H1 (cell line): ENCODE measurements around the gene CDIPT. TPM values are rescaled to one million over a fixed set of nuclear protein-coding genes. Genes with fewer than 3 reads are reported as not detected.

Experiments
- CTCF ChIA-PET: fragments of 300-600 bp; sonication (Branson Sonifier 250); formaldehyde crosslinking; loops from one replicate; lab custom pipeline; 2021; ENCODE audit not compliant: partially characterized antibody; lab: Charles Lee
- POLR2A ChIA-PET: fragments of 300-600 bp; sonication (Branson Sonifier 250); formaldehyde crosslinking; loops from one replicate; lab custom pipeline; 2021; ENCODE audit warnings: inconsistent platforms; ENCODE audit not compliant: partially characterized antibody; lab: Charles Lee
- DNase-seq, 2 experiments: peaks; one replicate each; pipeline versions ENCODE4 v3.0.0 to v3.0.0-alpha.2; 2010 to 2022; ENCODE audit warnings: low spot score in 2 of 2, low read depth in 1 of 2, mixed read lengths in 1 of 2
- FAIRE-seq: peaks from 2 replicates; lab custom pipeline; 2011; peaks lifted over from hg19 to GRCh38; lab: Jason Lieb, UNC
- H2AFZ ChIP-seq: 2 replicates; pipeline ENCODE4 v1.8.1; 2012; ENCODE audit warnings: low read length, inconsistent platforms
- H2AK5ac ChIP-seq: 2 replicates; pipeline ENCODE4 v1.6.1; 2013; ENCODE audit warnings: low read depth, low read length
- H2BK120ac ChIP-seq: replicated peaks from 2 replicates; pipeline ENCODE3; 2013; ENCODE audit warnings: low read depth, low read length, inconsistent platforms
- H2BK12ac ChIP-seq: 2 replicates; pipeline ENCODE4 v1.6.1; 2013; ENCODE audit warnings: low read depth, low read length
- H2BK15ac ChIP-seq: 2 replicates; pipeline ENCODE4 v1.6.1; 2013; ENCODE audit warnings: low read length
- H2BK20ac ChIP-seq: 2 replicates; pipeline ENCODE4 v1.6.1; 2013; ENCODE audit warnings: low read length
- H2BK5ac ChIP-seq: 2 replicates; pipeline ENCODE4 v1.6.1; 2013; ENCODE audit warnings: low read depth, low read length
- H3K14ac ChIP-seq: 2 replicates; pipeline ENCODE4 v1.6.1; 2013; ENCODE audit warnings: inconsistent platforms; ENCODE audit not compliant: insufficient read length
- H3K18ac ChIP-seq: 2 replicates; pipeline ENCODE4 v1.6.1; 2013; ENCODE audit warnings: low read length; ENCODE audit errors: extremely low read depth
- H3K23ac ChIP-seq: 2 replicates; pipeline ENCODE4 v1.6.1; 2013; ENCODE audit warnings: inconsistent platforms; ENCODE audit not compliant: insufficient read length
- H3K23me2 ChIP-seq: 2 replicates; pipeline ENCODE4 v1.6.1; 2013; ENCODE audit warnings: low read depth, low read length
- H3K27ac ChIP-seq: 2 replicates; pipeline ENCODE4 v1.6.1; 2011; ENCODE audit warnings: low read depth, low read length, inconsistent platforms
- H3K27me3 ChIP-seq, 4 experiments: replicated peaks in 1 of 4; 1 replicate in 1 of 4; 2 replicates in 3 of 4; pipeline versions ENCODE4 v1.6.1 to v1.8.1; 2011 to 2013; ENCODE audit warnings: low read length in 3 of 4, mild to moderate bottlenecking in 3 of 4, inconsistent platforms in 2 of 4, mixed read lengths in 2 of 4, moderate library complexity in 1 of 4; ENCODE audit not compliant: control insufficient read depth in 3 of 4, insufficient read depth in 3 of 4; ENCODE audit errors: extremely low read depth in 1 of 4
- H3K36me3 ChIP-seq, 4 experiments: 2 replicates each; pipeline versions ENCODE4 v1.6.1 to v1.8.1; 2011 to 2013; ENCODE audit warnings: mild to moderate bottlenecking in 4 of 4, low read length in 3 of 4, moderate library complexity in 2 of 4, control low read depth in 1 of 4, inconsistent platforms in 1 of 4; ENCODE audit not compliant: insufficient read depth in 4 of 4, control insufficient read depth in 2 of 4
- H3K4ac ChIP-seq: replicated peaks from 2 replicates; pipeline ENCODE3; 2013; ENCODE audit warnings: low read length, low read depth, mixed read lengths, inconsistent platforms; ENCODE audit not compliant: insufficient read length
- H3K4me1 ChIP-seq, 4 experiments: replicated peaks in 1 of 4; 1 replicate in 1 of 4; 2 replicates in 3 of 4; pipeline versions ENCODE4 v1.6.1 to v1.8.1; 2011 to 2013; ENCODE audit warnings: low read length in 3 of 4, inconsistent platforms in 2 of 4, mixed read lengths in 1 of 4; ENCODE audit not compliant: insufficient read depth in 4 of 4, control insufficient read depth in 3 of 4
- H3K4me2 ChIP-seq, 2 experiments: 2 replicates each; pipeline versions ENCODE4 v1.6.1 to v1.8.1; 2011 to 2013; ENCODE audit warnings: low read depth in 2 of 2, low read length in 2 of 2, control low read depth in 1 of 2, inconsistent platforms in 1 of 2, mild to moderate bottlenecking in 1 of 2; ENCODE audit not compliant: insufficient read depth in 1 of 2
- H3K4me3 ChIP-seq, 4 experiments: fragments of 200-600, 300-600 bp in 1 of 4; sonication (generic), shearing (Covaris generic), sonication (Bioruptor Twin) in 1 of 4; 2 replicates each; pipeline versions ENCODE4 v1.5.1 to v1.8.1; 2011 to 2016; ENCODE audit warnings: low read length in 4 of 4, low read depth in 3 of 4, control low read depth in 2 of 4, inconsistent platforms in 2 of 4, mild to moderate bottlenecking in 2 of 4, mixed read lengths in 1 of 4, moderate library complexity in 1 of 4; ENCODE audit not compliant: insufficient read depth in 2 of 4; ENCODE audit errors: extremely low read depth in 1 of 4
- H3K56ac ChIP-seq: replicated peaks from 2 replicates; pipeline ENCODE3; 2013; ENCODE audit warnings: low read depth, mild to moderate bottlenecking, mixed read lengths, low read length, inconsistent platforms; ENCODE audit not compliant: insufficient read length
- H3K79me1 ChIP-seq: 2 replicates; pipeline ENCODE4 v1.6.1; 2013; ENCODE audit warnings: low read depth, low read length, control low read depth
- H3K79me2 ChIP-seq, 2 experiments: 2 replicates each; pipeline versions ENCODE4 v1.6.1 to v1.8.1; 2012 to 2013; ENCODE audit warnings: low read length in 2 of 2, mild to moderate bottlenecking in 2 of 2, inconsistent platforms in 1 of 2; ENCODE audit not compliant: insufficient read depth in 2 of 2, control insufficient read depth in 1 of 2
- H3K9ac ChIP-seq, 4 experiments: replicated peaks in 1 of 4; 1 replicate in 1 of 4; 2 replicates in 3 of 4; pipeline versions ENCODE4 v1.6.1 to v1.8.1; 2011 to 2013; ENCODE audit warnings: low read depth in 3 of 4, low read length in 3 of 4, control low read depth in 2 of 4, mild to moderate bottlenecking in 2 of 4, moderate library complexity in 2 of 4, inconsistent platforms in 1 of 4; ENCODE audit errors: extremely low read depth in 1 of 4
- H3K9me3 ChIP-seq, 2 experiments: 2 replicates each; pipeline versions ENCODE4 v1.6.1 to v1.8.1; 2012 to 2013; ENCODE audit warnings: mild to moderate bottlenecking in 2 of 2, moderate library complexity in 2 of 2, control low read depth in 1 of 2, inconsistent platforms in 1 of 2, low read depth in 1 of 2, low read length in 1 of 2, mixed read lengths in 1 of 2; ENCODE audit not compliant: insufficient read depth in 2 of 2
- H4K20me1 ChIP-seq, 2 experiments: replicated peaks in 1 of 2; 2 replicates each; pipeline versions ENCODE3 to v1.8.1; 2011 to 2013; ENCODE audit warnings: inconsistent platforms in 2 of 2, low read length in 2 of 2, mild to moderate bottlenecking in 1 of 2; ENCODE audit not compliant: insufficient read depth in 2 of 2, control insufficient read depth in 1 of 2
- H4K5ac ChIP-seq: 2 replicates; pipeline ENCODE4 v1.6.1; 2013; ENCODE audit warnings: low read length, low read depth, mixed read lengths, inconsistent platforms; ENCODE audit not compliant: insufficient read length
- H4K8ac ChIP-seq: 2 replicates; pipeline ENCODE4 v1.8.0; 2013; ENCODE audit warnings: mild to moderate bottlenecking, moderate library complexity, low read length, inconsistent platforms; ENCODE audit not compliant: insufficient read depth; ENCODE audit errors: extremely low read depth
- H4K91ac ChIP-seq: replicated peaks from 2 replicates; pipeline ENCODE3; 2013; ENCODE audit warnings: low read length, mixed read lengths, inconsistent platforms; ENCODE audit not compliant: insufficient read length
- JUND ChIP-seq: IDR thresholded peaks from 2 replicates; pipeline ENCODE4 v1.6.1; 2011; ENCODE audit warnings: mild to moderate bottlenecking, improper control_type of control experiment, low read length
- PHF8 ChIP-seq: fragments of 200-600 bp; sonication (generic); conservative IDR thresholded peaks from 2 replicates; pipeline ENCODE4 v1.7.1; 2012; ENCODE audit warnings: low read depth, mild to moderate bottlenecking, inconsistent platforms, low read length, moderate library complexity
- SIRT6 ChIP-seq: IDR thresholded peaks from one replicate; pipeline ENCODE4 v1.7.1; 2012; ENCODE audit warnings: low read length, inconsistent platforms
- SP2 ChIP-seq: IDR thresholded peaks from 2 replicates; pipeline ENCODE4 v1.6.1; 2012; ENCODE audit warnings: mild to moderate bottlenecking, low read length, inconsistent platforms
- WGBS, 2 experiments: shearing (Covaris generic) in 1 of 2; methylation state at CpG; one replicate each; pipeline versions ENCODE4 v1.1.6 to v1.1.7; 2013 to 2015; ENCODE audit warnings: low lambda C conversion rate in 2 of 2, mixed read lengths in 2 of 2, inconsistent platforms in 1 of 2, low coverage in 1 of 2, missing lambda C conversion rate in 1 of 2; ENCODE audit not compliant: insufficient replicate concordance in 2 of 2, insufficient coverage in 1 of 2, insufficient read length in 1 of 2; ENCODE audit errors: extremely low coverage in 1 of 2, missing lambda C conversion rate in 1 of 2; 5-methylcytosine and 5-hydroxymethylcytosine counted together
- polyA plus RNA-seq, 7 experiments: library from polyadenylated mRNA; depleted of rRNA in 3 of 7; stranded (reverse) in 5 of 7; unstranded in 2 of 7; fragments of >200 nt in 5 of 7; fragments of 200-250 nt in 2 of 7; gene quantifications; 1 replicate in 5 of 7; 2 replicates in 1 of 7; 4 replicates in 1 of 7; pipeline versions ENCODE4 v1.2.1 to v1.2.3, GENCODE V29; 2011 to 2013; ENCODE audit warnings: missing spikeins in 2 of 7, mixed read lengths in 2 of 7
- total RNA-seq: library from RNA; stranded (reverse); fragmentation: NEBNext Ultra II Directional; extraction: Animal tissue kit (Norgen Biotek cat#: 25700); gene quantifications from 2 replicates; pipeline ENCODE4 v1.2.1, GENCODE V29; 2021

CDIPT gene
- total and polyA plus RNA-seq, 2 of the 8 experiments (the other 6 are each of a cell fraction or from before 2014, with no cell fraction given): 69.2 to 140 TPM

DNA sequence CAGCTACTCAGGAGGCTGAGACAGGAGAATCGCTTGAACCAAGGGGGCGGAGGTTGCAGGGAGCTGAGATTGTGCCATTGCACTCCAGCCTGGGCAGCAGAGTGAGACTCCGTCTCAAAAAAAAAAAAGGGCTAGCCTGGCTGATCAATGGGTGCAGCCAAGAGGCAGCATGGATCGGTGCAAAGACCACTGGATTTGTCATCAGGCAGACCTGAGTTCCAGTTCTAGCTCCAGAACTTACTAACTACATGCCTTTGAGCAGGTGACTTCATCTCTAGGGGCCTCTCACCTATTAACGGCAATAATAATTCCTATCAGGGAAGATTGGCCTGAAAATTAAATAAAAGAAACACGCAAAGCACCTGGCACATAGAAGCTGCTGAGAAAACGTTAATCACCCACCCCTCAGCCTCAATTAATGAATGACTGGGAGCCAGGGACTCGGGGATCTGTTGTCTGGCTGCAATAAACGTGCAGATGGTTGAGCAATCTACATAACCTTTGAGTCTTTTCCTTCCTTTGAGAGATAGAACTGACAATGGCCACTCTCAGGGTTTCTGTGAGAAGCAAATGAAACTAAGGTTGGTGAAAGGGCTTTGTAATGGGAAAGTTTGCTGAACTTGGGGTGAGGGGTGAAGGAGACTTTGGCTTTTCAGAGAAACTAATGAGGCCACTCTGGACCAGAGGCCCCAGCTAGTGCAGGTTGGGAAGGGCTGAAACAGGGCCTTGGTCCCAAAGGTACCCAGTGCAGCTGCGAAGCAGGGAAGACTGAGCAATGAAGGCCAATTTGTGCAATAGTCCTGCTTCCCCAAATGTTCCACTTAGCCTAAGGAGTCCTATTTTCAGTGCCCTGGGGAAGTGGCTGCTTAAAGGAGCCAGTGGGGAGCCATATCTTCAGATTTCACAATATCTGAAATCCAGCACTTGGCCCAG, 28.8 kb upstream of the CDIPT start:
- POLR2A ChIA-PET: interaction anchor here (0.6 to 1.2 kb wide), 4 partner anchors 10 to 66 kb away, joined by 3 to 5 read pairs (median 4); partner anchors contain the start of gene CDIPT
- H2AK5ac ChIP-seq: no peak overlapping the region
- H2AFZ ChIP-seq: no peak overlapping the region
- no peaks in the 10 kb centered on the region for H3K27me3 ChIP-seq
- H3K18ac ChIP-seq: no peak overlapping the region
- H2BK15ac ChIP-seq: no peak overlapping the region
- no peak overlapping the region for H3K4ac ChIP-seq
- no peak overlapping the region for H4K5ac ChIP-seq
- H3K36me3 ChIP-seq: no peaks in the 10 kb centered on the region; a peak in 2 of 8 replicates
- H4K8ac ChIP-seq: no peak overlapping the region
- peaks cover 4% of the 10 kb centered on the region; the same call in 1 of the 2 replicates for H3K79me1 ChIP-seq
- CTCF ChIA-PET: interaction anchor here (1.2 kb wide), 1 partner anchor 9 kb away, joined by 5 read pairs; no protein-coding TSS in a partner anchor
- no peak overlapping the region for H4K91ac ChIP-seq
- H3K4me2 ChIP-seq: no peak overlapping the region
- no peak overlapping the region for H2BK20ac ChIP-seq
- peaks cover 0 to 3% of the 10 kb centered on the region in 2 experiments for H4K20me1 ChIP-seq
- no peak overlapping the region for H2BK12ac ChIP-seq
- no peak for DNase-seq
- TF ChIP-seq JUND: no peak
- no peak for TF ChIP-seq SIRT6
- no peak for TF ChIP-seq PHF8
- TF ChIP-seq SP2: no peak
- no peak overlapping the region for H3K56ac ChIP-seq
- H3K9me3 ChIP-seq: no peaks in the 10 kb centered on the region
- WGBS, 2 experiments: 87% methylated on average over 10 of the region's 10 CpGs; no CpG with 5 or more reads in 1 of the 2 experiments
- H2BK120ac ChIP-seq: no peak overlapping the region
- no peak overlapping the region for H3K23ac ChIP-seq
- no peak overlapping the region for H3K27ac ChIP-seq
- H3K14ac ChIP-seq: no peak overlapping the region
- H3K79me2 ChIP-seq: no peaks in the 10 kb centered on the region
- H3K4me3 ChIP-seq: no peak overlapping the region
- no peaks in the 10 kb centered on the region for H3K23me2 ChIP-seq
- no peak for FAIRE-seq
- H2BK5ac ChIP-seq: no peak overlapping the region
- no peaks in the 10 kb centered on the region for H3K4me1 ChIP-seq
- no peak overlapping the region for H3K9ac ChIP-seq
